GM21737 (cell line): ENCODE measurements around the gene PHF10.
"Not testable (repeated sequence)": the region's sequence is repeated elsewhere in the genome, so short reads cannot be mapped to it uniquely, and the experiment has no call there.

Experiments
- ATAC-seq: cut with Tn5 transposase; IDR thresholded peaks from one replicate; pipeline ENCODE4 v1.9.1; 2021; ENCODE audit warnings: mild to moderate bottlenecking, moderate library complexity; ENCODE audit not compliant: unreplicated experiment

Gene PHF10

DNA sequence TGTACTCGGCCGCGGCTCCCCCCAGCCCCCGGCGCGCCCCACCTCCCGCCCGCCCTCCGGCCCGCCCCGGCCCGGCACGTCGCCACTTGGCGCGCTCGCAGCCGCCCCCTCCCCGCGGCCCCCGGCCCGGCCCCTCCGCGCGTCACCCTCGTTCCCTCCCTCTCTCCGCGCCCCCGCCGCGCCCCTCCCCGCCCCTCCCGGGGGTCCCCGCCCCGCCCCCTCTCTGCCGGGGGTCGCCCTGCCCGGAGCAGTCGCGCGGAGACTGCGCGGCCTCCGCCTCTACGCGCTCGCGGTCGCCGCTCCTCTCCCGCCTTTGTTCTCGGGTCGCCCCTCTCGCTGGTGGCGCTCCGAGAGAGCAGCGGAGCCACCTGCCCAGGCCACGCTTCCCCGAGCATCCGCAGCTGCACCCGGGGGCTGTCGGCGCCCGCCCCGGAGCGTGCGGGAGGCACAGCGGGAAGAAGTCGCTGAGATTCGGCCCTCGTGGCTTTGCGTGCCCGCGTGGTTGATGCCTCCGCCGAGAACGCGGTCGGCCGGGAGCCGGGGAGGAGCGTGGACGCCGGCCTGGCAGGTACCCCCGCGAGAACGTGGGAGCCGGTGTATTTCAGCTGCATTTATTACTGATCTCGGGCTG is at the start of gene PHF10:
Gene PHF10 (minus strand): TSS at position 7 of the 631 bp plus-strand sequence. CDS start 569 bp downstream, outside the sequence.
- peak; percentile 47 for ATAC-seq

DNA sequence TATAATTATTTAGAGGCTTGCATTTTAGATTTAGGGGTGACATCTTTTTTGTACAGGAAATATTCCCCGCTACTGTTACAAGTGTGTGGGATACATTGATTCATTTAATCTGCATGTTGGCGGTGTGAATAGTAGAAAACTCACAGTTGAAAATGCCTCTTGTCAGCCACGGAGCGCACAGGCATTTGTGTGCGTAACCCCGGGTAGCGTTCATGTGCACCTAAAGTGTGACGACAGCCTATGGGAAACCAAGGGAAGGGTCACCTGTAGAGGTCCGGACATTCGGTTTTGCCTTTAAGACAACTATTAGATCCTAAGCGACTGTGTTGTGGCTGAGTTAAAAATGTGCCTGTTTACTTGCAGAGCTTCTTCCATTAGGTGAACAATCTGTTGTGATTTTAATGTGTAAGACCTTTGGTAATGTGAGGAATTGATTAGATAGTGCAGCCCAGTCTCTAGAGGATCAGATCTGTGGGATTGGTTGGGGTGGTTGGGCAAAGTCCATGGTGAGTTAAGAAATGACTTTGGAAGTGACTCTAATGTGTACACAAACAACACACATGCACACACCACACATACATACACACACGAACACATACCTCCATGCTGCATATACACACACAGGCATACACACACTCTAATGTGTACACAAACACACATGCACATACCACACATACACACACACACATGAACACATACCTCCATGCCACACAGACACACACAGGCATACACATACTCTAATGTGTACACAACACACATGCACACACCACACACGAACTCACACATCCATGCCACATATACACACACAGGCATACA is 42.8 kb upstream of the PHF10 start:
- ATAC-seq: no peak

GRCh38 chr6:169766232-169766631 is 41.9 kb upstream of the PHF10 start:
- ATAC-seq: no peak

DNA sequence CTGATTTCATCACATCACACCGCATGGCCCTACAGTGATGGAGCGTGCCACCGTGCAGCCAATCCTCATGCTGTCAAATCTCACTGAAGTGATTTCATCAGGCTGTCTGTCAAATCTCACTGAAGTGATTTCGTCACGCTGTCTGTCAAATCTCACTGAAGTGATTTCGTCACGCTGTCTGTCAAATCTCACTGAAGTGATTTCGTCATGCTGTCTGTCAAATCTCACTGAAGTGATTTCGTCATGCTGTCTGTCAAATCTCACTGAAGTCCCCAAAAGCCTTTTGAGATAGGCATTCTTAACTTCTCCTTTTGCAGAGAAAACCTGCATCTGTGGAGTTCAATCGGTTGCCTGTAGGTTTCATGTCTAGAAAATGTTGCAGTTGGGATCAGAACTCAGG is 41.5 kb upstream of the PHF10 start:
- not testable (repeated sequence) for ATAC-seq

- ATAC-seq: no peak
Observed at GRCh38 chr6:169763881-169764280, 39.6 kb upstream of the PHF10 start.

DNA sequence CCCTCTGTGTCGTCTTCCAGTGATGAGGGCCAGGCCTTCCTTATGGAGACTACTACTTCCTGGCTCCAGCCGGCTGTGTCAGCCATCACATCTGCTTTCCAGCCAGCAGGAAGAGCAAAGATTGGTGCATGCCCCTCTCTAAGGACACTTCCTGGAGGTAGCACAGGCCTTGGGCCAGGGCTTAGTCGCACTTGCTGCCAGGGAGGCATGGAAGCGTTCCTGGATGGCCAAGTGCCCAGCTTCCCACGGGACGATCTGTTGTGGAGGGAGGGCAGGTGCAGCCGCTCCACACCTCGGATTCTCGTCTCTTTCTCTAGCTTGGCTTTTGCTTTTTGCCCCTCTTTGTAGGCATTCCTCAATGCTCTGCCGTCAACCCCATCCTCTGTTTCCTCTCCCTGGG is 39.0 kb upstream of the PHF10 start:
- ATAC-seq: no peak

DNA sequence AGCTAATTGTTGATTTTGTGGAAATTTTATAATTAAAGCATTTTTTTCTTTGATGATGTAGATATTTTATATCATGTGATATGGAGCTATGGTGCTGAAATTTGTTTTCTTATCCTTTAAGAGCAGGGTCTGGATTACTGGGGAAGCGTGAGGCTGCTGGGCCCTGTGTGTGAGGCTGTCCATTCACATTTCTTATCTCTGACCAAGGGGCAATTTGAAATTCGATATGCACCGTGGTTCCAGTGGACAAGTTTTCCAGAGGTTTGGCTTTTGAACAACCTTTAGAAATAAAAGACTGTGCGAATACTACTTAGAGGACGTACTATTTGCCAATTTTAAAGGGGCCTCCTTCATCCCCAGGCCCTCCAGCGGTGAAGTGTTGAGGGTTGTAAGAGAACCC is 30.9 kb upstream of the PHF10 start:
- ATAC-seq: no peak

DNA sequence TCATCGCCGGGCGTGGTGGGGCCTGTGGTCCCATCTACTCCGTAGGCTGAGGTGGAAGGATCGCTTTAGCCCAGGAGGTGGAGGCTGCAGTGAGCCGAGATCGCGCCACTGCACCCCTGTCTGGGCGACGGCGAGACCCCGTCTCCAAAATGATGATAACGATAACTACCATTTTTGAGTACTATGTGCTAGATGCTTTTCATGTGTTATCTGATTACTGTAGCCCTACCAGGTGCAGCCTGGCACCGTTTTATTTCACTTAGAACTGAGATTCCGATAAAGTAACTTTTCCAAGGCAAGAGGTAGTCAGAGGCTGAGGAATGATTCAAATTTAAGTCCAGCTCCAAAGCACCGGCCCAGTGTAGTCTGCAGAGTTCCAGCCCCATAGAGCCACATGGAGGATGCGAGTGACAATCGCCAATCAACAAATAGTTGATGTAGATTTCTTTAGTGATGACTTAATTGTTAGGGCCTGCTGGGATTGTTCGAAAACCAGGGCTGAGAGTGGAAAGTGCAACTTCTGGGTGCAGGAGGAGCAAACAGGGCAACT is 27.8 kb upstream of the PHF10 start:
- ATAC-seq: no peak

DNA sequence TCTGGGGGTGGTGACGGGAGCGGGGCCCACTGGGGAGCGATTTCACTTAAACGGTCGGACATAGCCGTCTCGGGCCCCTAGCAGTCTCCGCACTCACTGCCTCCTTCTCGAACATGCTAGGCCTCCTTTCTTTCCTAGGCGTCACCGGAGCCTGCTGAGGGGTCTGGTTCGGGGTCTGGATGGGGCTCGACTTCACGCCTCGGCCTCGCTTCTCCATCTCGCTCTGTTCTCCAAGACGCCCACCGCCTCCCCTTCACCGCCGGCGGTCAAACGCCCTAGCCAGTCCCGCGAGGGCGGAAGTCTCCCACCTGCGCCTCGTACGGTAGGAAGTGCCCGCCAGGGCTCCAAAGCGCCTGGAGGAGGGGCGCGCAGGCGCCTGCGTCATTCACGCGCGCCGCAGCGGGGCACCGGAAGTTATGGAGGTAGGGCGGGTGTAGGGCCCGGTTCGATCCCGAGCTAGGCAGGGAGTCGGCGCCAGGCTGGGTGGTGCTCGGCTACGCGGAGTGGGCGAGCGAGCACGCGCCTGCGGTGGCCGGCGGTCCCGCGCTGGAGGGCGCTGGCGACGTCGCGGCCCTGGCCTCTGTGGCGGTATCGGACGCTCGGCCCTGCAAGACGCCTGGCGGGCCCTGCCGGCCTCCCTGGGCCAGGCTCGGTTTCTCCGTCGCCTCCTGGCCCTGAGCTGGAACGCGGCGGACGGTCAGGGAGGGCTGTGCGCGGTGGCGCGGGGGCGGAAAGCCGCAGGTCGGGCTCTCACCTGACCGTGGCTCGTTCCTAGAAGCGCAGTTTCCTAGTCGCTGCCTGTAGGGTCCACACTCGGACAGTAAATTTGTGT is 27.2 kb upstream of the PHF10 start, which contains the start of the genes DYNLT2 and ERMARD:
Gene DYNLT2 (minus strand): TSS at position 331 of the 832 bp plus-strand sequence. CDS start 114 bp downstream, at position 217.
Gene ERMARD (plus strand): TSS at position 381 of the 832 bp plus-strand sequence. CDS start 36 bp downstream, at position 417.
- peak; percentile 96 for ATAC-seq

- no peak for ATAC-seq
Observed at GRCh38 chr6:169746556-169746955, 22.3 kb upstream of the PHF10 start.

DNA sequence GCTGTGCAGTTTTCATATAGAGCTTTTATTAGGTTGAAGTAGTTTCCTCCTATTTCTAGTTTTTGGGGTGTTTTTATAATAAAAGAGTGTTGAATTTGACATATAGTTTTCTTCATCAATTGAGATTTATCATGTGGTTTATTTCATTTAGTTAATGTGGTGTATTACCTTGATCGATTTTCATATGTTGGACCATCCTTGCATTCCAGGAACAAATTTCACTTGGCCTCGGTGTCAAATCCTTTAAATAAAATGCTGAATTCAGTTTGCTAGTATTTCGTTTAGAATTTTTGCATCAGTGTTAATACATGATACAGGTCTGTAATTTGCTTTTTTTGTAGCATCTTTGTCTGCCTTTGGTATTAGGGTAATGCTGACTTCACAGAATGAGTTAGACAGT is 21.1 kb upstream of the PHF10 start:
- no peak for ATAC-seq

- no peak for ATAC-seq
Observed at GRCh38 chr6:169741344-169741743, 17.0 kb upstream of the PHF10 start.

DNA sequence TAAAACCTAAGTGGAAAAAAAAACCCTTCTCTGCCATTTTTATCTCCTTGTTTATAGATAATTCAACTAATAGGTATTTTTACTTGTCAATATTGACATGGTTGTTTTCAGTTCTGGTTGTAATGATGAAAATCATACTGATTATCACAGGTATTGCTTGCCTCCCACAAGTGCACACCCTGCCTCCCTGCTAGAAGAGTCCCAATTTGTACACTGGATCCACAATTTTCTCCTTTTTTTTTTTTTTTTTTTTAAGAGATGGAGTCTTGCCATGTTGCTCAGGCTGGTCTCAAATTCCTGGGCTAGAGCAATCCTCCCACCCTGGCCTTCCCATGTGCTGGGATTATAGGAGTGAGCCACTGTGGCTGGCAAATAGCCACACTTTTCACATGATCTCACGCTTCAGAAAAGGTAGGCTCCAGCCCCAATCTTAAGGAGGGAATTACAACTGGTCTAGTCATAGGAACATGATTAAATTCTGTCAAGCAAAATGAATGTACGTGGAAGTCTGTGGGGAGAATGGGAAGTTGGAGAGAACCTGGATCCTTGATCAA is 14.8 kb upstream of the PHF10 start:
- ATAC-seq: no peak

DNA sequence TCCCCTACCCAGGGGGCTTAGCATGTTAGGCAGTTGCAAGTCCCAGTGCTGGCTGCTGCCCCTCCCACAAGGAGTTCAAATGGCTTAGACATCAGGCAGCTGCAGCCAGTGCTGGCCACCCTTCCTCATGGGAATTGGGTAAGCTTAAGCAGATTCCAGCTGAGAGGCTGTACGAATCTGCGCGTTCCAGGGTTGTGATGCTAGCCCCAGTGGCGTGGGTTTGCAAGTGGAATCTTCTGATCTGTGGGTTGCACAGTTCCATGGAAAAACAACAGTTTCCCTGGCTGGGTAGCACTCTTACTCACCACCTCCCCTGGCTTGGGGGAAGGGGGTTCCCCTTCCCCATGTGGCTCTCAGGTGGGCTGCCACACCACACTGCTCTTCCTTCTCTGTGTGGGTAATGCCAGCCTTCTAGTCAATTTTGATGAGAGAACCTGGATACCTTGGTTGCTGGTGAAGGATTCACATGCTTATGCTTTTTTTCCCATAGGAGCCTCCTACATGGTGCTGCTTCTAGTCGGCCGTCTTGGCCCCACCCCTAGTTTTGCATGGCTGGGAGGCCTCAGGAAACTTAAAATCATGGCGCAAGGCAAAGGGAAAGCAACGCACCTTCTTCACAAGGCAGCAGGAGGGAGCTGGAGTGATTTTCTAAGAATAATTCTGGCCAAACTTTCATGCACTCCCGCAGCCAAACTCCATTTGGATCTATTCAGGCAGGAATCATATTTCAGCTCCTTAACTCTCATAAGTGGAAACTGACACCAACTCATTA is 14.1 kb upstream of the PHF10 start:
- ATAC-seq: no peak

DNA sequence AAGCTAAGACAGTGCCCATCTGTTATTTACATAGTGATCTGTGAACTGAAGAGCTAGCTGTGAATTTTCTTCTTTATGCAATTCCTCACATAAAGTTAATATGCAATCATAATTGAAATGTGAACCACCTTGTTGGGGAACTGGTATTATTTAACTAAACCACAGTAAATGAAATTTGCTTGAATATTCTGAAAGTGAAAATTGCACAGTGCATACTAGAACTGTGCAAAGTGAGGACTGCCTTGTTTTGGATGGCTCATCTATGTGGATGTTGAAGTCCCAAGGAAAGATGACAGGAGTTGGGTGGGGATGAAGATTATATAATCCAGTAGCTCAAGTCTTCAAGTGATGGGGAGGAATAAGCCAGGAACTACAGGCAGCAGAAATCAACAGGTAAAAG is 5.7 kb upstream of the PHF10 start:
- no peak for ATAC-seq

GRCh38 chr6:169726963-169727362 is 2.7 kb upstream of the PHF10 start:
- ATAC-seq: no peak

DNA sequence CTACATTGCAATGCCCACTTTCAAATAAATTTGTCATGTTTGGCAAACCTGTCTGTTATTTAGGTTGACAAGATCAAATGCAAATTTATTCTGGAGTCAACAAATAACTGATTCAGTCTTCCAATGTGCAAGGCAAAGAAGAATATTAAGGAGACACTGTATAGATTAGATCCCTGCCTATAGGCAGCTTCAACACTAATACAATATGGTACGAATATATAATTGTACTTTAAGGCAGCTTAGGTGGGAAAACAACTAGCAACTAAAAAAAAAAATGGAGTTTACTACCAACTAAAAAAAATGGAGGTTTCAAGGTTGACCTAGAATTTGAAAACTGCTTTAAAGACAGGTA is 1.7 kb upstream of the PHF10 start:
- ATAC-seq: no peak

DNA sequence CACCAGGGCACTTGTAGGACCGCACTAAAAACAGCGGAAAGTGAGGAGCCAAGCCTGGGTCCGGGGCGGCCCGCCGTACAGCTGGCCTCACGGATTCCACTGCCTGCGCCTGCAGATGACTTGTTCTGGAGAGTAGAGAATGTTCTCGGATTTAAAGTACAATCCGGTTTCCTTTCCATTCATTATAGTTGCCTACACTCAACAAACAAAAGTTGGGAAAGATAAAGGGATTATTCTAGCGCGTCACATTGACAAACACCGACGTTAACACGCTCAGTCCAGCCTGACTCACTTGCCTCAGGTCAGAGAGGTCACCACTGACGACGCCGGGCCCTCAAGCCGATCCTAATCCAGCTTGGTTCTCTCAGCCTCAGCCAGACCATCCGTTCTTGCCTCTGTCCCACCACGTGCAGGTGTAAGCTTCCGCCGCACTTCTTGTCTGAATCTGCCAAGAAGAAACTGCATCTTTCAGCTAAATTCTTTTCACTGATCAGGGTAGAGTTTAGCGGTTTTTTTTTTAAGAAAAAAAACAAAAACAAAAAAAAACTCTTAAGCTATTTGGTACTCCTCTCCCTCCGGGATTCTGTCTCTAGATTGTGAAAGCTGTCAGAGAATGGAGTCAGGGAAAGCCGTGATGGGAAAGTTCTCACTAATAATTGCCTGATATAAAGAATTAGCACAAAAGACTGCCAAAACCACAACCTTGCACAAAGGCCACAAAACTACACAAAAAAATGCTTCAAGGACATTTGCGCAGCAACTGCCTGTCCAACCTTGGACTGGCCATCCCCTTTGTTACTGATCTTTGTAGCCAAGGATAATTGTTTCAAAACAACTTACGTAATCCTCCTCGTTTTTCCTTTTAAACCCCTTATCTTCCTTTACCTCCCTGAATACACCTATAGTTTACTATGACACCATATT is 1.1 kb upstream of the PHF10 start:
- ATAC-seq: peak; percentile 8

DNA sequence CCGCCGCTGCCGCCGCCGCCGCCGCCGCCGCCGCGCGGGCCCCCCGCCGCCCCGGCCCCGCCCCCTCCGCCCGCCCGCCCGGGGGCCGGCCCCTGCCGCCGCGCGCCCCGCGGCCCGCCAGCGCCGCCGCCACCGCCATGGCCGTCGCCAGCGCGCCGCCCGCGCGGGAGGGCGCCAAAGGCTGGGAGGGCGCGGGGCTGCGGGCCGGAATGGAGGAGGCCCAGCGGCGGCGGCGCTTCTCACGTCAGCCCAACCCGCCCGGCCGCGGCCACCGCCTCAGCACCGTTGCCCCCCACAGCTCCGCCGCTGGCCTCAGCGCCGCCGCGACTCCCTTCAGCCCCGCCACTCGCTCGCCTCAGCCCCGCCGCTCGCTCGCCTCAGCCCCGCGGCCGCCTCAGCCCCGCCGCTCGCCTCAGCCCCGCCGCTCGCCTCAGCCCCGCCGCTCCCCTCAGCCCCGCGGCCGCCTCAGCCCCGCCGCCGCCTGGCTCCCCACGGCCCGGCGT is 258 bp downstream of the PHF10 start:
- ATAC-seq: peak; percentile 35
